HEK293T (cell line): ENCODE data around the gene AMH.

ENCODE experiments used
- ARNT ChIP-seq: fragments of 450-650 bp; IDR thresholded peaks from 2 replicates; pipeline ENCODE4 v1.6.1; 2017; ENCODE audit warnings: mild to moderate bottlenecking
- BHLHE40 ChIP-seq: fragments of 450-650 bp; IDR thresholded peaks from 2 replicates; pipeline ENCODE4 v1.6.1; 2016; ENCODE audit warnings: mild to moderate bottlenecking, moderate library complexity, borderline replicate concordance
- FOXK2 ChIP-seq: fragments of 450-650 bp; IDR thresholded peaks from 2 replicates; pipeline ENCODE4 v1.6.1; 2016; ENCODE audit warnings: mild to moderate bottlenecking
- LEF1 ChIP-seq: fragments of 450-650 bp; IDR thresholded peaks from 2 replicates; pipeline ENCODE4 v1.6.1; 2017; ENCODE audit warnings: mild to moderate bottlenecking, borderline replicate concordance
- NFRKB ChIP-seq: fragments of 450-650 bp; IDR thresholded peaks from 2 replicates; pipeline ENCODE4 v1.6.1; 2016; ENCODE audit warnings: mild to moderate bottlenecking, moderate library complexity
- SP1 ChIP-seq: fragments of 450-650 bp; IDR thresholded peaks from 2 replicates; pipeline ENCODE4 v1.6.1; 2017

DNA sequence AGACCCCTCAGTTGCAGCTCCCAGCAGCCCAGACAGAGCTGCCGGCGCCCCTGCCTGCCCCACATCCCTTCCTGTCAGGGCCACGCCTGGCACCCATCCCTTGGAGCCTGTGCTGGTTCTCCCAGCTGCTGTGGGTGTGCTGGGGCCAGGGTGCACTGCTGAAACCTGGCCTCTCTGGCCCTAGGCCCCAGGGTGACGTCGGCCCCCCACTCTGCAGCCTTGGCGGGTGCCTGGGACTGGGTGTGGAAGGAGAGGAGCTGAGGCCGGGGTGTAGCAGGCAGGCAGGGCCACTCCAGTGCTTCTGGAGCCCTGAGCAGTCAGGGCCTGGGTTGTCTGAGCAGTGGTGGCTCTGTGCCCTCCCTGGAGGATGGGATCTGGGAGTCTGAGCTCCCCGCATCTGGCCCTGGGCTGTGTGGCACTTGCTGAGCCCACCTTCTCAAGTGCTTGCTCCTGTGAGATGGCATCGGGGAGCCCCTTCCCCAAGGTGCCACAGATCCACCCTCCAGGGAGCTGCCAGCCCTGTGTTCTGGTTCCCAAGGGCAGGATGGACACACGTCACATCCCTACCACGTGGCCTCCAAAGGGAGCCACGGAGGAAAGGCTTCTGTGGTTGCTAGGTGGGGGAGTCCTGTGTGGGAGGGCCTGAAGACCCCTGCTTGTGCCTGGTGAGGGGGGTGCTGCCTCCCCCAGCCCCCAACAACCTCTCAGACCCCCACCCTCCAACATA is 18.2 kb upstream of the AMH start:
- TF ChIP-seq NFRKB: no peak
- no peak for TF ChIP-seq BHLHE40
- TF ChIP-seq ARNT: no peak
- TF ChIP-seq FOXK2: no peak
- TF ChIP-seq LEF1: no peak
- no peak for TF ChIP-seq SP1
